ENCODE measurements around the gene KRT79.

Gene KRT79

GRCh38 chr12:52832985-52833905 is 866 bp downstream of the KRT79 start:
- no peak for DNase-seq

GRCh38 chr12:52832451-52832850 is 1.7 kb downstream of the KRT79 start:
- DNase-seq, result no peak

GRCh38 chr12:52831251-52831650 is 2.9 kb downstream of the KRT79 start:
- DNase-seq, result no peak

GRCh38 chr12:52829986-52830770 is 3.9 kb downstream of the KRT79 start:
- no peak for DNase-seq

- no peak for DNase-seq
Observed at GRCh38 chr12:52828591-52829021, 5.5 kb downstream of the KRT79 start.

- no peak for DNase-seq
Observed at GRCh38 chr12:52828156-52828555, 6.0 kb downstream of the KRT79 start.

- DNase-seq, result no peak
Observed at GRCh38 chr12:52827499-52828090, 6.5 kb downstream of the KRT79 start.

- DNase-seq, result no peak
Observed at GRCh38 chr12:52826611-52827498, 7.3 kb downstream of the KRT79 start.

GRCh38 chr12:52825961-52826360 is 8.2 kb downstream of the KRT79 start:
- DNase-seq, result no peak

GRCh38 chr12:52824741-52825410 is 9.2 kb downstream of the KRT79 start:
- no peak for DNase-seq

- no peak for DNase-seq
Observed at GRCh38 chr12:52823761-52824450, 10.2 kb downstream of the KRT79 start.

GRCh38 chr12:52822771-52823510 is 11.2 kb downstream of the KRT79 start:
- DNase-seq, result no peak

GRCh38 chr12:52821826-52822660 is 12.1 kb downstream of the KRT79 start:
- DNase-seq, result no peak

- no peak for DNase-seq
Observed at GRCh38 chr12:52821071-52821730, 12.9 kb downstream of the KRT79 start.

GRCh38 chr12:52820521-52820920 is 13.6 kb downstream of the KRT79 start:
- DNase-seq, result no peak

- DNase-seq, result no peak
Observed at GRCh38 chr12:52819731-52820510, 14.2 kb downstream of the KRT79 start.

GRCh38 chr12:52818887-52819420 is 15.2 kb downstream of the KRT79 start:
- no peak for DNase-seq

- no peak for DNase-seq
Observed at GRCh38 chr12:52818388-52818787, 15.7 kb downstream of the KRT79 start.

All from stimulated activated CD4-positive, alpha-beta T cell treated with anti-CD3 and anti-CD28 coated beads, Interleukin-4, amount 100 ng/mL, for 4 hours (primary cell).